ENCODE measurements around the gene CCNDBP1.

CCNDBP1 gene

DNA sequence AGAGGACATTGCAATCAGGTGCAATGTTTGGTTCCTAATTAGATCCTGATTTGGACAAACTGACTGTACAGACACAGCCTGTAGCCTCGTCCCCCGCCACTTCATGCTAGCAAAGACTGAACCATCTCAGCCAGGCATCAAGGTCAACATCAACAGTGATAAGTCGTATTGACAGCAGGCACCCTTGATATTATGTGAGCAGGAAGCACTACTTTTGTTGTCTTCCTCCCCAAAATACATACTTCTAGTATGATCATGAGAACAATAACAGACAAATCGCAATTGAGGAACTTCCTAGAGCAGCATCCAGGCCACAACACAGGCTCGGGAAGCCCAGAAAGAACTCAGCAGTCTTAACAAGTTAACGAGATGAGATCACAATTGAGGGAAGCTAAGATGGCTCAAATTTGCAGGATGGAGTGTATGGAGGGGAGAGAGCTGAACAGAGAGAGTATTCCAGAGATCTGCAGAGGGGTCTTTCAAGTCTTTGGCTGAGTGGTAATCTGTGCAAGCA, 61.1 kb downstream of the CCNDBP1 start:
- DNase-seq (ENCODE audit: low spot score), result no peak

Data from pons (tissue), 1 donor.